NOMO-1 (cell line): ENCODE results near the gene OLFML2B.
"Not testable (repeated sequence)": the region's sequence is repeated elsewhere in the genome, so short reads cannot be mapped to it uniquely, and the experiment has no call there.

ENCODE experiments used
- DNase-seq, 2 experiments: peaks; one replicate each; lab custom pipeline; 2025; ENCODE audit not compliant: unreplicated experiment in 2 of 2; lab: John Stamatoyannopoulos, UW

OLFML2B gene

GRCh38 chr1:162023547-162024501, at the start of gene OLFML2B:
OLFML2B (minus strand) TSS chr1:162023869; CDS start chr1:162023430, 439 bp downstream.
- DNase-seq: peak; percentile 44 to 61

DNA sequence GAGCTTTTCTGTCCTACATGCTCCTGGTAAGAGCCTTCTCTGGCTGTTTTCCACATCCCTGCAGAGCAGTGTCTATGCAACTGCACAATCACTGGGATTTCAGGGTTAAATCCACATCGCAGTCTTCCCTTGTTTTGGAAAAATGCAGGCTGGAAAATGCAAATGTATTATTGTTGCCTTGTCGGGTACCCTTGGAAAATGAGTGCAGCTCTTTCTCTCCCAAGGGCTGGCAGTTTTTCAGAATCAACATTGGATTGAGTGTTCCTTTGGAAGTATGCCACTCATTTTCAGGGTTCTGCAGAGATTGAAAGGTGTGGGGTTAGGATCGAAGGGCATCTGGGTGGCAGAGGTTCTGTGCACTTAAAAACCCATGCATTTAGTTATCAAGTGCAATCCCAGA, 49.1 kb upstream of the OLFML2B start:
- no peak for DNase-seq

GRCh38 chr1:162070825-162071224, 47.2 kb upstream of the OLFML2B start:
- DNase-seq: no peak

DNA sequence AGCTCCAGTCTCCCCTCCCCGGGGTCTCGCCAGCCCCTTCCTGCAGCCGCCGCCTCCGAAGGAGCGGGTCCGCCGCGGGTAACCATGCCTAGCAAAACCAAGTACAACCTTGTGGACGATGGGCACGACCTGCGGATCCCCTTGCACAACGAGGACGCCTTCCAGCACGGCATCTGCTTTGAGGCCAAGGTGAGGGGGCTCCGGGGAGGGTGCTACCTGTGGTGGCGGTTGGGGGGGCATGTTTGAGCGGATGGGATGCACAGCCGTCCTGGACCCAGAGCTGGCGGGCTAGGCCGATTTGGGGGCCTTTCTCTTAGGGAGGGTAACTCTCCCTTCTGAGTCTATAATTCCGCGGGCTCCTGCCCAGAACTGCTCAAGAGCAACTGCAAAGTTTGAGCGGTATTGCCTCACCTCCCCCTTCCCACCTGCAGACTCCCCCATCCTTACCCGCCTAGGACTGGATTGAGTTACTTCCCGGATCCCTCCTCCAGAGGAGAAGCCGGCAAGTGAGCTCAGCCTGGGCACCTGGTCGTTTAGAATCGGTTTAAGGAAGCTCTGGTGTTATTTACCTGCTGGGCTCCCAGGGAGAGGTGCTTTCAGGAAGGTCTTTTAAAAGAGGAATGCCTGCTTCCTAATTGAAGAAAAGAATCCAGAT, 46.6 kb upstream of the OLFML2B start:
- no peak for DNase-seq

DNA sequence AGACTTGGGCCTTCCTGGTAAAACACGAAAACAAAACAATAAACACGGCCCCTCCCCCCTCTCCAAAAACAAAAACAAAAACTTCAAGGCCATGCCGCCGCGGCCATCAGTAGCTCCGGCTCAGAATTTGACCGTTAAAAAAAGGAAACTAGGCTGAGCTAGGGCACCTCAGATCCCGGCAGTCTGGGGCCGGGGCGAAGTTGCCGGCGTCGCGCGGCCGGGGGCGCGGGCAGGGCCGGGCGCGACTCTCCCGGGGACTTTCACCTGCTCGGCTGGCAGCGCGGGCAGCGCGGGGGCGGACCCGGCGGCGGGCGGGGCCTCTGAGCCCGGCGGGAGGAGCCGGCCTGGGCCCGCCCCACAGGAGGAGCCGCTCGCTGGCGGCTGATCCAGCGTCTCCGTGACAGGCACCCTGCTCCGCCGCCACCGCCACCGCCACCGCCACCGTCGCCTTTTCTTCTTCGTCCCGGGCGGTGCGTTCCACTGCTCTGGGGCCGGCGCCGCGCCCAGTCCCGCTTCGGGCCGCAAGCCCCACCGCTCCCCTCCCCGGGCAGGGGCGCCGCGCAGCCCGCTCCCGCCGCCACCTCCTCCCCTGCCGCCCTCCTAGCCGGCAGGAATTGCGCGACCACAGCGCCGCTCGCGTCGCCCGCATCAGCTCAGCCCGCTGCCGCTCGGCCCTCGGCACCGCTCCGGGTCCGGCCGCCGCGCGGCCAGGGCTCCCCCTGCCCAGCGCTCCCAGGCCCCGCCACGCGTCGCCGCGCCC, 45.8 kb upstream of the OLFML2B start, which contains the start of gene NOS1AP:
NOS1AP (plus strand) TSS at position 358 of the 760 bp plus-strand sequence. CDS start 487 bp downstream, outside the sequence.
- DNase-seq: peak; percentile 55 to 82

GRCh38 chr1:162068301-162068700, 44.6 kb upstream of the OLFML2B start:
- no peak for DNase-seq

DNA sequence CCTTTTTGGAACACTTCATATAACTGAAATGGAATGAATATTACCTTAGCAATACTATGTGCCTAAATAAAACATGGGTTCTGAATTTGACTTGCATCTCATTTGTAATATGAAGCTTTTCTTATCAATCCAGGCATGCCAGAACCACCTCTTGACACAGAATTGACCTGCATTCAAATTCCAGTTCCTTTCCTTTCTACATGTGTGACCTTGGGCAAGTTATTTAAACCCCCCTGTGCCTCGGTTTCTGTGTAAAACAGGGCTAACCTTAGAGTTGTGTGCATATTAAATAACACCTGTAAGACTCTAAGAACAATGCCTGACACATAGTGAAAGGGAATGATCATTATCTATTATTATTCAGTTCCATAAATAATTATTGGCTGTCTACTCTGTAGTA, 43.8 kb upstream of the OLFML2B start:
- DNase-seq: no peak

- DNase-seq: not testable (repeated sequence)
Observed at GRCh38 chr1:162066836-162067235, 43.2 kb upstream of the OLFML2B start.

DNA sequence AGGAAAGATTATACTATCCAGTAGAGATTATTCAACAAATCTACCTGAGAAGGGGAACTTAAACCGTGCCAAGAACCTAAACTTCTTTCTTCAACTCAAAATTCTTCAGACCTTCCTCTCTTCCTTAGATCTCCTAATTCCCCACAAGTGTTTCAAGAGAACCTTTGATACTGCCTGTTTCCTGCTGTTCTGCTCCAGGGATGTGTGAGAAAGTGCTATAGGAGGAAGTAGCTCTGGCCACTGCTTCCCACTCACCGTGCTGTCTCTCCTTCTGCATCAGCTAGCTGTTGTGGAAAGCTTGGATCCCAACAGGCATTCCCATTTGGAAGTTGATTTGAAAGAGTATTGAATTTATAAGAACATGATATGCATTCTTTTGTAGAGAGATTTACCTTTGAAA, 41.3 kb upstream of the OLFML2B start:
- no peak for DNase-seq

- DNase-seq: no peak
Observed at GRCh38 chr1:162062542-162063015, 38.9 kb upstream of the OLFML2B start.

GRCh38 chr1:162060314-162060713, 36.6 kb upstream of the OLFML2B start:
- DNase-seq: no peak

DNA sequence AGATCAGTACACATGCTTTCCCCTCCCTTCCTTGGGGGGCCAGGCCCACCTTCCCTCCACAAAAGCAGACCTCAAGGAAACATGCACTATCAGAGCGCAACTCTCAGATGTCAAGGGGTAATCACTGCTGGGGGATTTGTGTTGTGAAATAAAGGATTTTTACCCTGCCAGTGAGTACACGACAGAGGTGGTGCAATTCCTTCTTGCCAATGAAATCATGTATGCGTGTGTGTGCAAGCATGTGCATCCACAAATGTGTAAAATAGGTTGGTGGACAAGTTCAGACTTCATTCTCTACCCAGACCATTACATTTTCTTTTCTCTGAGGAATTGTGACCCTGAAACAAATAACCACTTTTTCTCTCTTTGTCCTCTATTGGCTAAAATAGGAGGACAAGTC, 36.1 kb upstream of the OLFML2B start:
- no peak for DNase-seq

DNA sequence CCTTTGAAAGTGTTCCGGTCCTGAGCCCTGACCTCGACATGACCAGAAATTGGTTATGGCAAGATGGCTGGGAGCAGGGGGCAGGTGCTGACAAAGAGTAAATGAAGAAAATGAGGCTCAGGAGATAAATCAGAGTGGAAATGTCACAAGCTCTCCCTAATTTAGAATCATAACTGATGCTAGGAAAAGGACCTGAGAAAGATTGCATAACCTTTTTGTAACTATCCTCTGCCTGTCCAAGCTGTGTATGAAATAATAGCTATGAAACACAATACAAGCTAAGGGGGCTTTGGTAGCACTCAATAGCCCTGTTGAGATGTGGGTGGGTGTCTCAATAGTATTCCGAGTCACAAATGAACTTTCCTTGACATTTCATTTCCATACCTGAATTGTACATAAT, 32.9 kb upstream of the OLFML2B start:
- DNase-seq: peak in 1 of 2 experiments; percentile 29

- DNase-seq: peak; percentile 62 to 75
Observed at GRCh38 chr1:162056043-162056442, 32.4 kb upstream of the OLFML2B start.

DNA sequence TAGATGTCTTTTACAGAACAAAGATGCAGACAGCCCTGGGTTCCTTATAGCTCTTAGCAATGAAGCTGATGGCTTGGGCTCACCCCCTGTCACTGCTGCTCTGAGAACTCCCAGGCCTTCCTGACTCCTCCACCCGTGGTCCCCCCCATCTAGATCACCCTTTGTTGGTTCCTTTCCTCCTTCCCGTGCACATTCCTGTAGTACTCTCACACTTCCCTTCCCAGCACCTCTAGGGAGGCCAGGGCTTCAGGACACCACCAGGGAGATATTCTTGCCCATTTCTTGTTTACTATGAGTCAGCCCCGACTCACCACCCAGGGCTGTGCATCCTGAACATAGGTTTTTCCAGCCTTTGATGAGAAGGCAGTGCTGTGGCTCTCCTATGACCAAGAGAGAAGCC, 31.4 kb upstream of the OLFML2B start:
- no peak for DNase-seq

DNA sequence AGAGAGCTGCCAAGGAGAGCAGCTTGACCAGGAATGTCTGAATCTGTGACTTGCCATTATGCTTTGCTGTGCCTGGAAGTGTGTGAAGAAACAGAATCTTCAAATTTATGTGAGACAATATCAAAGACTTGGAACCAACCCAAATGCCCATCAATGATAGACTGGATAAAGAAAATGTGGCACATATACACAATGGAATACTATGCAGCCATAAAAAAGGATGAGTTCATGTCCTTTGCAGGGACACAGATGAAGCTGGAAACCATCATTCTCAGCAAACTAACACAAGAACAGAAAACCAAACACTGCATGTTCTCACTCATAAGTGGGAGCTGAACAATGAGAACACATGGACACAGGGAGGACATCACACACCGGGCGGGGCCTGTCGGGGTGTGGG, 30.3 kb upstream of the OLFML2B start:
- DNase-seq: not testable (repeated sequence)

- DNase-seq: peak in 1 of 2 experiments; percentile 16
Observed at GRCh38 chr1:162046921-162047320, 23.3 kb upstream of the OLFML2B start.

GRCh38 chr1:162042361-162042760, 18.7 kb upstream of the OLFML2B start:
- no peak for DNase-seq

- DNase-seq: peak; percentile 8 to 37
Observed at GRCh38 chr1:162040657-162041056, 17.0 kb upstream of the OLFML2B start.

GRCh38 chr1:162040001-162040400, 16.3 kb upstream of the OLFML2B start:
- DNase-seq: peak in 1 of 2 experiments; percentile 14

DNA sequence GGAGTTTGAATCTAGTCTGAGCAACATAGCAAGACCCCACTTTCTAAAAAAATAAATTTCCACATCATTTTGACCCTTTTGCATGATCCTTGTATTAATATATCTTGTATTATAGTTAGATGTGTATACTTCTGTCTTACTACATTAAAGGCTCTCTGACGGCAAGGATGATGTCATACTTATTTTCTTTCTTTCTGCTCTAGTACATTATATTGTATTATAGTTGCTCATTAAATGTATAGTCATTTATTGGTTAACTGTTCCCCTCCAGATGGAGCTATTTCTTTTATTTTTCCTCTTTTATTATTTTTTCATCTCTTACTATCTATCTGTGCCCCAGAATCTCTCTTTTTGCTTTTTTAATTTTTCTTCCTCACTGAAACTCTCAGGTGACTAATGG, 15.0 kb upstream of the OLFML2B start:
- no peak for DNase-seq
